Fibroblast of lung (primary cell): ENCODE measurements around the gene SHANK2. TPM values are rescaled to one million over a fixed set of nuclear protein-coding genes. Genes with fewer than 3 reads are reported as not detected.

ENCODE experiments used
- DNase-seq, 2 donors: peaks; one replicate each; pipeline versions ENCODE4 v3.0.0 to v3.0.0-alpha.2; 2010; ENCODE audit warnings: low read depth in 2 of 2
- H2AFZ ChIP-seq: 2 replicates; pipeline ENCODE4 v1.5.1; 2012; ENCODE audit warnings: low read length, control low read depth, inconsistent platforms
- H3K27ac ChIP-seq: 2 replicates; pipeline ENCODE4 v1.5.1; 2011; ENCODE audit warnings: low read length, control low read depth; ENCODE audit not compliant: insufficient read depth
- H3K27me3 ChIP-seq: 2 replicates; pipeline ENCODE4 v1.5.1; 2011; ENCODE audit warnings: mild to moderate bottlenecking, low read length; ENCODE audit not compliant: control insufficient read depth, insufficient read depth
- H3K36me3 ChIP-seq: 2 replicates; pipeline ENCODE4 v1.5.1; 2011; ENCODE audit warnings: low read length; ENCODE audit not compliant: control insufficient read depth, insufficient read depth
- H3K4me1 ChIP-seq: 2 replicates; pipeline ENCODE4 v1.5.1; 2011; ENCODE audit warnings: low read length; ENCODE audit not compliant: control insufficient read depth, insufficient read depth; ENCODE audit errors: extremely low read depth
- H3K4me2 ChIP-seq: 2 replicates; pipeline ENCODE4 v1.5.1; 2011; ENCODE audit warnings: low read length, control low read depth; ENCODE audit not compliant: insufficient read depth; ENCODE audit errors: extremely low read depth
- H3K4me3 ChIP-seq, 4 experiments: fragments of 200-600 bp in 1 of 4; sonication (generic) in 1 of 4; replicated peaks in 1 of 4; 2 replicates each; pipeline ENCODE4 v1.5.1; 2011 to 2016; ENCODE audit warnings: low read length in 4 of 4, low read depth in 3 of 4, mild to moderate bottlenecking in 3 of 4, control low read depth in 2 of 4, inconsistent platforms in 1 of 4, mixed read lengths in 1 of 4; ENCODE audit not compliant: insufficient read depth in 1 of 4; ENCODE audit errors: control extremely low read depth in 1 of 4
- H3K79me2 ChIP-seq: 2 replicates; pipeline ENCODE4 v1.5.1; 2012; ENCODE audit warnings: mild to moderate bottlenecking, low read length, inconsistent platforms; ENCODE audit not compliant: control insufficient read depth, insufficient read depth
- H3K9ac ChIP-seq: 2 replicates; pipeline ENCODE4 v1.5.1; 2011; ENCODE audit warnings: mild to moderate bottlenecking, low read length, control low read depth; ENCODE audit not compliant: insufficient read depth
- H3K9me3 ChIP-seq: 2 replicates; pipeline ENCODE4 v1.5.1; 2012; ENCODE audit warnings: low read depth, low read length; ENCODE audit not compliant: control insufficient read depth, insufficient read depth
- H4K20me1 ChIP-seq: 2 replicates; pipeline ENCODE4 v1.5.1; 2011; ENCODE audit warnings: low read length; ENCODE audit not compliant: control insufficient read depth, insufficient read depth; ENCODE audit errors: extremely low read depth
- CTCF ChIP-seq, 2 donors: IDR thresholded peaks in 1 of 2; conservative IDR thresholded peaks in 1 of 2; 1 replicate in 1 of 2; 2 replicates in 1 of 2; pipeline ENCODE4 v1.5.1; 2011 to 2012; ENCODE audit warnings: low read length in 2 of 2, control low read depth in 1 of 2, inconsistent platforms in 1 of 2, low read depth in 1 of 2, mild to moderate bottlenecking in 1 of 2
- EZH2 ChIP-seq: IDR thresholded peaks from 2 replicates; pipeline ENCODE4 v1.5.1; 2012; ENCODE audit warnings: low read length, control low read depth, mild to moderate bottlenecking; ENCODE audit errors: missing control alignments
- polyA plus RNA-seq, 2 donors: library from polyadenylated mRNA; depleted of rRNA in 1 of 2; stranded (reverse) in 1 of 2; unstranded in 1 of 2; fragments of >200 nt; gene quantifications; 2 replicates each; pipeline ENCODE4 v1.2.1, GENCODE V29; 2011 to 2012; ENCODE audit warnings: missing spikeins in 1 of 2
- total RNA-seq: library from RNA; depleted of rRNA; stranded (reverse); fragments of >200 nt; gene quantifications from 2 replicates; pipeline ENCODE4 v1.2.1, GENCODE V29; 2014

Gene SHANK2
- total and polyA plus RNA-seq, 2 donors (not counting 1 experiment from before 2014, with no cell fraction given), result 3.2 to 11.6 TPM

GRCh38 chr11:71207563-71207962 lies 44.8 kb downstream of the SHANK2 start:
- no peaks in the 10 kb centered on the region for H3K4me1 ChIP-seq
- H3K9ac ChIP-seq, result no peak overlapping the region
- H3K4me3 ChIP-seq, result no peak overlapping the region

GRCh38 chr11:71206186-71206585 lies 46.2 kb downstream of the SHANK2 start:
- no peaks in the 10 kb centered on the region for H3K79me2 ChIP-seq
- no peaks in the 10 kb centered on the region for H3K36me3 ChIP-seq
- H2AFZ ChIP-seq, result peak overlapping the region; percentile 39
- H3K4me3 ChIP-seq, result peak overlapping the region in 2 of 4 experiments; percentile 7 to 25
- TF ChIP-seq CTCF (conservative IDR thresholded peaks at IDR 0.05 in 1 of 2, IDR thresholded peaks at IDR 0.05 in 1 of 2; ENCODE audit: low read depth in 1 of 2, low read length in 2 of 2) (no peak), EZH2 (no peak)
- no peaks in the 10 kb centered on the region for H4K20me1 ChIP-seq
- no peaks in the 10 kb centered on the region for H3K4me1 ChIP-seq
- peak in 1 of 2 donors; percentile 46 for DNase-seq
- H3K27ac ChIP-seq, result peak overlapping the region; percentile 8
- H3K9me3 ChIP-seq, result no peaks in the 10 kb centered on the region
- H3K27me3 ChIP-seq, result no peaks in the 10 kb centered on the region
- no peak overlapping the region for H3K9ac ChIP-seq
- H3K4me2 ChIP-seq, result peak overlapping the region; percentile 68

More at GRCh38 chr11:71207563-71207962, 44.8 kb downstream of the SHANK2 start:
- Histone ChIP-seq H3K9me3 (no peaks in the 10 kb centered on the region), H3K27me3 (no peaks in the 10 kb centered on the region), H3K4me2 (no peak overlapping the region), H3K36me3 (no peaks in the 10 kb centered on the region), H3K27ac (no peak overlapping the region), H4K20me1 (no peaks in the 10 kb centered on the region), H3K79me2 (no peaks in the 10 kb centered on the region), H2AFZ (no peak overlapping the region)
- no peak for TF ChIP-seq EZH2
- no peak for TF ChIP-seq CTCF (conservative IDR thresholded peaks at IDR 0.05 in 1 of 2, IDR thresholded peaks at IDR 0.05 in 1 of 2; ENCODE audit: low read depth in 1 of 2, low read length in 2 of 2)
- DNase-seq, result no peak

GRCh38 chr11:71204748-71205664 lies 47.4 kb downstream of the SHANK2 start:
- Histone ChIP-seq H3K9ac (no peak overlapping the region), H3K36me3 (no peaks in the 10 kb centered on the region), H4K20me1 (no peaks in the 10 kb centered on the region), H3K27me3 (no peaks in the 10 kb centered on the region), H2AFZ (no peak overlapping the region), H3K79me2 (no peaks in the 10 kb centered on the region), H3K9me3 (no peaks in the 10 kb centered on the region), H3K4me3 (no peak overlapping the region), H3K4me2 (no peak overlapping the region), H3K27ac (no peak overlapping the region), H3K4me1 (no peaks in the 10 kb centered on the region)
- TF ChIP-seq CTCF (conservative IDR thresholded peaks at IDR 0.05 in 1 of 2, IDR thresholded peaks at IDR 0.05 in 1 of 2; ENCODE audit: low read depth in 1 of 2, low read length in 2 of 2) (no peak), EZH2 (no peak)
- DNase-seq, result no peak
